Measurements from ENCODE around the gene ESRRG.

Gene ESRRG

DNA sequence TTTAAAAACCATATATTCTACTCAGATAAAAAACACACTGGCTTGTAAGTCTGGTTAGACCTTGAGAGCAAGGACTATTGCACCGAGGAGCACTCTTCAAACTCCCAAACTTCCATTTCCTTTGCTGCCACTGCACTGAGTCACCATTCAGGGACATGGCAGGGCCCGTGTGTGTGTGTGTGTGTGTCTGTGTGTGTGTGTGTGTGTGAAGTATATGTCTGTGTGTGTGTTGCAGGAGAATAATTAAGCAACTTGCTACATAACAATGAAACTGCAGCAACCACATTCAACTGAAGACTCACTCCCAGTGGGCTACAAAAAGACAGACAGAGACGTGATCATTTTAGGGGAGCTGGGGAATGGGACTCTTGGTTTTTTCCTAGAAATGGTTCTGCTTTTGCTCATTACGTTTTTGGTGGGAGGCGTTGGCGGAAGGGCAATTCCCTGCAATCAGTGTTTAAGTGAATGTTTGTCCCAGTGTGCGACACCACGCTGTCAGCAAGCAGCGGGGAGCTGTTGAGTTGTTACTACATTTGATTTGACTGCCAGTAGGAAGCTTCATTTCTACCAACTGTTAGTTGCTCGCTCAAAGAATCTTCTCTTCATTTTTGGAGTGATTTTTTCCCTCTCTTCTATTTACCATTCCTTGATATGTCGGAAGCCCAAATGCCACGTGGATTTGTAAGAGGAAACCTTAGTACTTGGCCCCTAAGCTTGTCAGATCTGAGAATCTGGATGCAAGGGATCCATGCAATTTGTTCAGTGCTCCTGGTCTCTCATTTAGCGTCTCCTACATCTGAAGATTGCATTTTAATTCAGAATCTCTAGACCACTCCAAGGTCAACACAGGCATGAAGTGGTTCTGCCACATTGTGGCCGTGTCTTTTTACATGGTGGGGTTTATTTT is 36.1 kb downstream of the ESRRG start:
- H3K27me3 ChIP-seq: no peaks in the 10 kb centered on the region
- H3K36me3 ChIP-seq: no peaks in the 10 kb centered on the region
- TF ChIP-seq, protein P1, sequence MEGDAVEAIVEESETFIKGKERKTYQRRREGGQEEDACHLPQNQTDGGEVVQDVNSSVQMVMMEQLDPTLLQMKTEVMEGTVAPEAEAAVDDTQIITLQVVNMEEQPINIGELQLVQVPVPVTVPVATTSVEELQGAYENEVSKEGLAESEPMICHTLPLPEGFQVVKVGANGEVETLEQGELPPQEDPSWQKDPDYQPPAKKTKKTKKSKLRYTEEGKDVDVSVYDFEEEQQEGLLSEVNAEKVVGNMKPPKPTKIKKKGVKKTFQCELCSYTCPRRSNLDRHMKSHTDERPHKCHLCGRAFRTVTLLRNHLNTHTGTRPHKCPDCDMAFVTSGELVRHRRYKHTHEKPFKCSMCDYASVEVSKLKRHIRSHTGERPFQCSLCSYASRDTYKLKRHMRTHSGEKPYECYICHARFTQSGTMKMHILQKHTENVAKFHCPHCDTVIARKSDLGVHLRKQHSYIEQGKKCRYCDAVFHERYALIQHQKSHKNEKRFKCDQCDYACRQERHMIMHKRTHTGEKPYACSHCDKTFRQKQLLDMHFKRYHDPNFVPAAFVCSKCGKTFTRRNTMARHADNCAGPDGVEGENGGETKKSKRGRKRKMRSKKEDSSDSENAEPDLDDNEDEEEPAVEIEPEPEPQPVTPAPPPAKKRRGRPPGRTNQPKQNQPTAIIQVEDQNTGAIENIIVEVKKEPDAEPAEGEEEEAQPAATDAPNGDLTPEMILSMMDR (IDR thresholded peaks at IDR 0.05): no peak

DNA sequence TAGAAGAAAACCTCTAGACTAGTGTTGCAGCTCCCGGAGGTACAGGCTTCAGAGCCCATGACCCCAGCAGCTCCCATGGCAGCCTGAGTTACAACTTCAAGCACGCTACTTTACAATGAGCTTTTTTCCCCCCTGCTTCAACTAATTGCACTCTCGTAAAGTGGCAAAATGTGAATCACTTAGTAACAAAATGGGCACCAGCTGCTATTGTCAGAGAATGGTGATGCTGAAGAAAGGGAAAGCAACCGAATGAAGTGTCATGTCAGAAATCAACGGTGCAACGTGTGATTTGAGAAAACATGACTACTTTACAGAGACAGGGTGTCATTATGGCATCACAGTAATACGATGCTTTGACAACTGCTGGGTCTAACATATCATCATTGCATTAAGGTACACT is 40.5 kb downstream of the ESRRG start:
- Histone ChIP-seq H3K27me3 (no peaks in the 10 kb centered on the region), H3K9me3 (no peaks in the 10 kb centered on the region), H3K4me1 (ENCODE audit: control insufficient read depth in 1 of 2, insufficient read depth in 1 of 2, low read depth in 1 of 2, low read length in 1 of 2) (no peaks in the 10 kb centered on the region), H3K27ac (no peak overlapping the region), H3K36me3 (no peaks in the 10 kb centered on the region), H3K4me3 (ENCODE audit: low read depth in 1 of 2, low read length in 1 of 2) (no peak overlapping the region)
- TF ChIP-seq, protein P1 (IDR thresholded peaks at IDR 0.05): no peak

More for the DNA sequence above, 36.1 kb downstream of the ESRRG start:
- Histone ChIP-seq H3K27ac (no peak overlapping the region), H3K4me1 (ENCODE audit: control insufficient read depth in 1 of 2, insufficient read depth in 1 of 2, low read depth in 1 of 2, low read length in 1 of 2) (no peaks in the 10 kb centered on the region), H3K9me3 (no peaks in the 10 kb centered on the region), H3K4me3 (ENCODE audit: low read depth in 1 of 2, low read length in 1 of 2) (no peak overlapping the region)

DNA sequence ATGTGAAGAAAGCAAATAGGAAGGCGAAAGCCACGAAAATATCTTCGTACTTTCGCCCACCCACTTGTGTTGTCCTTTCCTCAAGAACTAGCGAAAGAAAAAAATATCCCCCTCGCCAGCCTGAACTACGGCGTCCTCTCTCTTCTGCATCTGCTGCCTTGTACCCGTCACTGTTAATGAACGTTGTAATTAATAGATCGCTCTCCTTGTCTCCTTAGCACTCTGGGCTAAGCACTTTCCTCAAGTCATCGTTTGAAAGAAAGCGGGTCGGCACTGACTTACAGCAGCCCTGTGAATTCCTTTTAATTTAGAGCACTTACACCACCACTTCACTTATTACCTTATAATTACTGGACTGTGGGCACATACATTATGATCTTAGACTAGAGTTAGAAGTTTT is 44.1 kb downstream of the ESRRG start:
- H3K36me3 ChIP-seq: no peaks in the 10 kb centered on the region
- H3K27me3 ChIP-seq: no peaks in the 10 kb centered on the region
- H3K9me3 ChIP-seq: no peaks in the 10 kb centered on the region
- H3K4me1 ChIP-seq (ENCODE audit: control insufficient read depth in 1 of 2, insufficient read depth in 1 of 2, low read depth in 1 of 2, low read length in 1 of 2): no peaks in the 10 kb centered on the region
- no peak overlapping the region for H3K27ac ChIP-seq
- TF ChIP-seq, protein P1 (IDR thresholded peaks at IDR 0.05): no peak
- H3K4me3 ChIP-seq (ENCODE audit: low read depth in 1 of 2, low read length in 1 of 2): no peak overlapping the region

DNA sequence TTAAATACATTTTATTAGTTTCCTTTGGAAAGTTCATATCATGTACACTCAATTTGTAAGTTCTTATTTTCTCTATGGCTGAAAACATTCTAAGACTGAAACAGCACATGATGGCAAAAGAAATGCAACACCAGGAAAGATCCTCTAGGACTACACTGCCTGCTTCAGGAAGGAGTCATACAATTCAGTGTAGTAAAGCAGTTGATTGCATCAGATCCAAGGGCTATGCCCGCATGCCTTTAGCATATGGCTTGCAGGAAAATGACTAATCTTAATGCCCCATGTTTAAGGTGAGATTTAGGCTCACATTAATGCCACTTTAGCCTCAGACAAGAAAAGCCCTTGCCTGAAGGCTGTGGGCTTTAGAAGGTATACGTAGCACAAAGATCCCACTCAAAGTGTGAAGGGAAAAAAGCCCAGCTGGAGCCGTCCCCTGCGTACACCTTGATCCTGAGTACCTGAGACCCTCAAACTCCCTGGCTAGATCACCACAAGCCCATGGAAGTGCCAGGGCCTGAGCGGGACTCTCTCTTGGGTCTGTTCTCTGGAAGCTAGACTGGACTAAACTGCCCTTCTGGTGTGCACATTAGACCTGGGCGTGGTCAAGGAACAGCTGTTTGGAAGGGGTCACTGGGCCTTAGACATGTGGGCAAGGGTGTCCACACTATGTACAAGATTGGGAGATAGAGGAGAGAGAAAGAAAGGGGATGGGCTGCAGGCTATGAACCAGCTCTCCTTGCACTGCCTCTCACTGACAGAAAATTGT is 52.9 kb downstream of the ESRRG start:
- Histone ChIP-seq H3K27ac (no peak overlapping the region), H3K4me1 (ENCODE audit: control insufficient read depth in 1 of 2, insufficient read depth in 1 of 2, low read depth in 1 of 2, low read length in 1 of 2) (no peaks in the 10 kb centered on the region), H3K4me3 (ENCODE audit: low read depth in 1 of 2, low read length in 1 of 2) (no peak overlapping the region), H3K9me3 (no peaks in the 10 kb centered on the region), H3K27me3 (no peaks in the 10 kb centered on the region), H3K36me3 (no peaks in the 10 kb centered on the region)
- TF ChIP-seq, protein P1 (IDR thresholded peaks at IDR 0.05): no peak

DNA sequence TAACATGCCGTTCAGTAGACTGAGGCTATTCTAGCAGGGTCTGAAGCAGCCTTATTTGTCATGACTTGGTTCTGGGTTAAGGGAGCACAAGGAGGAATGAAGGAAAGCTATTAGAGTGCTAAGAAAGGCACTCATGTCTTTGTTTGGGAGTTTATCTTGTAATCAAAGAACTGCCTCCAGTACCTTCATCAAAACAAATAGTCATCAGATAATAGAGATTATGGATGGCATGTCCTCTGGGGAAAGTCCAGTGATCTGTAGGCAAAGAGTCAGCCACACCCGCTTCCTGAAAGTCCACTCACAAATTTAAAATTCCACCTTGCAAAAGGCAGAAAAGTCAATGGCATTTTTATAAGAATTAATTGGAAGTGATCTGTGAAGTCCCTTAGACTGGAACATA is 56.8 kb downstream of the ESRRG start:
- no peak overlapping the region for H3K4me3 ChIP-seq (ENCODE audit: low read depth in 1 of 2, low read length in 1 of 2)
- no peaks in the 10 kb centered on the region for H3K36me3 ChIP-seq
- H3K27ac ChIP-seq: no peak overlapping the region
- no peaks in the 10 kb centered on the region for H3K9me3 ChIP-seq
- no peaks in the 10 kb centered on the region for H3K27me3 ChIP-seq
- no peaks in the 10 kb centered on the region for H3K4me1 ChIP-seq (ENCODE audit: control insufficient read depth in 1 of 2, insufficient read depth in 1 of 2, low read depth in 1 of 2, low read length in 1 of 2)
- TF ChIP-seq, protein P1 (IDR thresholded peaks at IDR 0.05): no peak
